GM21447 (cell line): ENCODE measurements around the gene RNU1-1.
"Not testable (repeated sequence)": the region's sequence is repeated elsewhere in the genome, so short reads cannot be mapped to it uniquely, and the experiment has no call there.

Experiments
- ATAC-seq: cut with Tn5 transposase; IDR thresholded peaks from one replicate; pipeline ENCODE4 v1.9.1; 2021; ENCODE audit not compliant: unreplicated experiment

Gene RNU1-1

DNA sequence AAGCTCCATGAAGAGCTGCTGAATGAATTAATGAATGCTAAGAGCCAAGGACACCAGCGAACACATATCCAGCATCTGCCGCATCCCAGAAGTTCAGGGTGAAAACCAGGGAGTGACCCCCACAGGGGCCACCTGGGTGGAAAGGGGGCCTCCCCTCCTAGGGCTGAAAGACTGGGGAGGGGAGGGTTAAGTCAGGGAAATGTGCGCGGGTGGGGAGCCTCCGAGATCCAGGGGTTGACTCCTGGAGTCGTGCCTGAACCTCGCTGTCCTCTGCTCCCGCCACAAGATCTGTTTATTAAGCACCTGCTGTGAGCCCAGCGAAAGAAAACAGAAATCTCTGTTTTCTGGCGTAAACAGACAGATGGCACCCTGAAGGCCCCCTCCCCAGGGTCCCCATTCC is 16.0 kb downstream of the RNU1-1 start:
- not testable (repeated sequence) for ATAC-seq

DNA sequence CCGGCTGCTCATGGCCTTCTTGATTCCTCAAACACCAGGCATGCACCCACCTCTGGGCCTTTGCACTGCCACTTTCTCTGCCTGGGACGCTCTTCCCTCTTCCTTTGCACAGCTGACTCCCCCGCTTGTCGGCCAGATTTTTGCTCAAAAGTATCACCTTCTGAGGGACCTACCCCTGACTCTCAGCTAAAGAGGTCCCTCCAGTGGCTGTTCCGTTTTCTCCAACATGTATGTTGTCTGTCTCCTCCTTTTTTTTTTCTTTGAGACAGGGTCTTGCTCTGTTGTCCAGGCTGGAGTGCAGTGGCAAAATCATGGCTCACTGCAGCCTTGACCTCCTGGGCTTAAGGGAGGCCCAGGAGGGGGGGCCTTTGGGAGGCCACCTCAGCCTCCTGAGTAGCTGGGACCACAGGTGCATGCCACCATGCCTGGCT is 16.6 kb downstream of the RNU1-1 start:
- ATAC-seq = not testable (repeated sequence)

DNA sequence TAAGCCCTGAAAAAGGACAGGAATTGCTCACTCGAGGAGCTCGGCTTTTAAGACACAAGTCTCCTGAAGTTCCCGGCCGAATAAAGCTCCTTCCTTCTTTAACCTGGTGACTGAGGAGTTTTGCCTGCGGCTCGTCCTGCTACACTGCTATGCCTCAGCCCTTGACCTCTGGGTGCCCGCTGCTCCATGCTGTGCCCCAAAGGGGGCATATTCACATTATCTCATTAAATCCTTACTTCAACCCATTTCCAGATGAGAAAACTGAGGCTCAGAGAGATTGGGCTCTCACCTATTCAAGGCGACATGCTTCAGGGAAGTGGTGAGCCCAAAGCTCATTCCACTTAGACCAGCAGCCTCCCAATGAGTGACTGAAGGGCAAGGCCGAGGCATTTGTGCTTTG is 20.4 kb downstream of the RNU1-1 start:
- not testable (repeated sequence) for ATAC-seq

DNA sequence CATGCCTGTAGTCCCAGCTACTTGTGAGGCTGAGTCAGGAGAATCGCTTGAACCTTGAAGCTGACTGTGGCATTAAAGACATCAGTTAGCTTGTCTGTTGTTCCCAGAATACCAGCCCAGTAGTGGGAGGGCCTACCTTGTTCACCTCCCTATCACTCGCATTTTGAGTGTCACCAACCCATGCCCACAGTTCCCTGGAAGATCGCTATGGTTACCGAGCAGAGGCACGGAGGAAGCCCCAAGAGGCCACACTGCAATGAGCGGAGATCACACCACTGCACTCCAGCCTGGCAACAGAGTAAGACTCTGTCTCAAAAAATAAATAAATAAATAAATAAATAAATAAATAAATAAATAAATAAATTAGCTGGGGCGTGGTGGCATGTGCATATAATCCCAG is 21.1 kb downstream of the RNU1-1 start:
- ATAC-seq = not testable (repeated sequence)

DNA sequence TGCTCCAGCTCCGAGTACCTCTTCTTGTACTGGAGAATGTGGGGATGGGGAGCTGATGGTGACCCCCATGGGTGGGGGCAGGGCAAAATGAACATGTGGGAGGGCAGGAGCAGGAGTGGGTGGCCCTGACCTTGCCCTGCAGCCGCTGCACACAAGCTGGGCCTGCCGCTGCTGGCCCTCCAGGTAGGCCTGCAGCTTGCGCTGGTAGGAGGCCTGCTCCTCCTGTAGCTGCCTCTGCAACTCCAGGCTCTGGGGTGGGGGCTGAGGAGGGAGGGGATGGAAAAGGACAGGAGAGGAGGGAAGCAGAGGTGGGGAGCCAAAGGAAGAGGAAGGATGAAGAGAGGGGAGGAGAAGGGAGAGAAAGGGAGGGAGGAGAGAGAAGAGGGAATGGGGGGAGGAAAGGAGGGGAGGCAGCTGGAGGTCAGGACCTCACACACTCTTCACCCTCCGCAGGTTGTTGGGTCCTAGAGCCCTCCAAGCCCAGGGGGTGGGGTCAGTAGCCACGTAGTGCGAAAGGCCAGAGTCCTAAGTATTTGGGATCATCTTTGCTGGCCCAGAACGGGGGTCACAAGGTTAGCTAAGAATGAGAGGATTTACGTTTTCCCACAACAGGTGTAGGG is 22.9 kb downstream of the RNU1-1 start:
- ATAC-seq = no peak

DNA sequence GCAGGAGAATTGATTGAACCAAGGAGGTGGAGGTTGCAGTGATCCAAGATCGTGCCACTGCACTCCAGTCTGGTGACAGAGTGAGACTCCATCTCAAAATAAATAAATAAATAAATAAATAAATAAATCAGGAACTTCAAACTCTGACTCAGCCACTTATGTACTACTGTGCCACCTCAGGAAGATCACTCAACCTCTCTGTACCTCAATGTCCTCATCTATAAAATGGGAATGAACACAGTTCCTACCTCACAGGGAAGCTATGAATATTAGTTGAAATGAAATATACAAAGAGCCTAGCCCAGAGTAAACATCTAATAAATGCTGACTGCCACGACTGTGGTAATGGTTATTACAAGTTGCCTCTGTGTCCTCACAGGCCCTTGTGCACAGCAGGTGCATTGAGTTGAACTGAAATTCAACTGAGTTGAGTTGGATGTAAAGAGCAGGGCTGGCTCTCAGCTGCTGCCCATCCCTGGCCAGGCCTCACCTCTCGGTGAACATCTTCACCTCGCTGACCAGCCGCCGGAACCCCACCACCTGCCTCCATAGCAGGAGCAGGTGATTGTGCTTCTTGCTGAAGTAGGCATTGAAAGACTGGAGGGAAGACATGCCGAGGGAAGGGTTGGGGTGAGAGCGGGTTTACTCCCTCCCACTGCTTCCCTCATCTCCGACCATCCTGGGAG is 24.7 kb downstream of the RNU1-1 start:
- ATAC-seq = not testable (repeated sequence)

DNA sequence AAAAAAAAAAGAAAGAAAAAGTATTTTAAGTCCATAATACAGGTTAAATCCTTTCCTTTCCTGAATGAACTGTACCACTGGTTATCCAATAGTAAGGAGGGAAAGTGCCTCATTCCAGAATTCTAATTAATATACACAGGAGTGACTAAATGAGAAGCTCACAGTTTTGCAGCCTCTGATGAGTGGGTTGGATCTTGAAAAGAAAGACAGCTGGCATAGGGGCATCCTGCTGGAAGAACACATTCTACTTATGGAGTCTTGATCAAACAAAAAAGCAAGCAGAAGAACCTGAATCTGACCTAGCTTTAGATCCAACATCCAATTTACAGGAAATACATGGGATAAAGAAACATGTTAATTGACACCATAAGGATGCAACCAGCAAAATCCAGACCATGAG is 27.1 kb downstream of the RNU1-1 start:
- ATAC-seq = not testable (repeated sequence)

DNA sequence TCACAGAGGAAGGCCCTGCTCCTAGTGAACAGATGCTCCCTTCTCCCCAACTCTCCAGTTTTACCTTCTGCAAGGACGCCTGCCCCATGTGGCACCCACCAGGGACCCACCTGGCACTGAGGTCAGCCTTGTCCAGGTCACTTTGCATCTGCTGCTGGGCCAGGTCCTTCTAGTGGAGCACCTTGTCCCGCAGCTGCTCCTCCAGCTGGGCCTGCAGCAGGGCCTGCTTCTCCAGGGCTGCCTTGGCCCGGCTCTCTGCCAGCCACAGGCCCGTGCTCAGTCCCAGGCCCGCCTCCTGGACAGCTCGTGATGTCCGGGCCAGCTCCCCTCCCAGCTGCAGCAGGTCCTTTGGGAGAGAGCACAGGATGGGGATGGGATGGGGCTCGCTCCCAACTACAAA is 27.8 kb downstream of the RNU1-1 start:
- not testable (repeated sequence) for ATAC-seq

DNA sequence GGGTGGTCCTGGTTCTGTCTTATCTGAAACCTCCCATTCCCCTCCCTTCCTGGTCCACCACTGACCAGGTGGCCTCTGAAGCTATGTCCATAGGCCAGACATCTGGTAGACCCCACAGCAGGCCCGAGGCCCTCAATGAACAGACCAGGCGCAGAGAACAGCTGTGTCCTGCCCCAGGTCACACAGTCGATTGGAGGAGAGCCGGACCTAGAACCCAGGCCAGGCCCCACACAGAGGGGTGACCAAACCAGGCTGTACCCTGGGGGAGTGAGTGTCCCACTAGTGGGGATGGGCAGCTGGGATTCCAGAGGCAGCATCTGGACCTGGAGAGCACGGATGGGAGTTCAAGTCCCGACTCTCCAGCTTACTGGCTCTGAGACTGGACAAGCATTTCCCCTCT is 29.2 kb downstream of the RNU1-1 start:
- ATAC-seq = no peak

DNA sequence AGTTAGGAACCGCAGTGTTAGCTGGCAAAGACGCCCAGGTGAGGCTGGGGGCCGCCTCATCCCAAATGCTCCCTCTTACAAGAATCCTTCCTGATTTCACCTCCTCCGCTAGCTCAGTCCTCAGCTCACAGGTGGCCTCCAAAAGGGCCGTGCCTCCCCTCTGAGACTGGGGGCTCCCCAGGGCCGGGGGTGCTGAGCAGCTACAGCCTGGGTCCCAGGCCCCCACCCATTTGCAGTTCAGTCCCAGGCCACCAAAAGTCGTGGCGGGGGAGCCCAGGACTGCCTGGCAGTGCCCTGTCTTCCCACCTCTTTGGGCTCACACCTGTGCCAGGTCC is 29.6 kb downstream of the RNU1-1 start:
- ATAC-seq = no peak

DNA sequence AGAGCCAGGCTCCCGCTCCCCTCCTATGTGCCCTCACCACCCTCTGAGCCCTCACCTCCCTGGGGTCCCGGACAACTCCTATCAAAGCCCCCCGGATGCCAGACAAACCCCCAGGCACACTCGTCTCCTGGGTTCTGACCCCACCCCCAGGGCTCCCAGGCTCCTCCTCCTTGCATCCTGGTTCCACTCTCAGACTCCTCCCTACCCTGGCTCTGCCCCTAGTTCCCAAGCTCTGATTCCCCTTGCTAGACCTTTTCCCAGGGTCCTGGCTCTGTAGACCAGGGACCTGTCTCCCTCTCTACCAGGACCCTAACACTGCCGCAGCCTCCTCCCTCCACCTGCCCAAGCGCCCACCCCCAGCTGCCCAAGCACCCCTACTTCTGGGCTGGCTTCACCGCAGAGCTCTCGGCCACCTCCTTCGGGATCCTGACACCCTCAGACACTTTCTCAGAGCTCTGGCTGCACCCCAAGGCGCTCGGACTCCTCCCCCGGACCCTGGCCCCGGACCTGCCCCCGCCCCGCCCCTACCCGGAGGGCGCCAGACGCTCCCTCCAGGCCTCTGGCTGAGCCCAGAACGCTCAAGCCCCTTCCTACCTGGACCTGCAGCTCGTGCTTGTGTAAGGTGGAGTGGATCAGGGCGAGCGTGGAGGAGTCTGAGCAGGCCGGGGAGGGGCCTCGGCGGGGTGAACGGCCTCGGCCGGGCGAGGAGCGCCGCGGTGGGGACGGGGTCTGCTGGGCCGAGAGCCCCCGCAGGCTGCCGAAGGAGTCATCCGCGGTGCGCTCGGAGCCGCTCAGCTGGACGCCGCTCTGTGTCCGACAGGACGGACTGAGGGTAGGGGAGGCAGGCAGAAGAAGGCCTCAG is 30.2 kb downstream of the RNU1-1 start:
- not testable (repeated sequence) for ATAC-seq

DNA sequence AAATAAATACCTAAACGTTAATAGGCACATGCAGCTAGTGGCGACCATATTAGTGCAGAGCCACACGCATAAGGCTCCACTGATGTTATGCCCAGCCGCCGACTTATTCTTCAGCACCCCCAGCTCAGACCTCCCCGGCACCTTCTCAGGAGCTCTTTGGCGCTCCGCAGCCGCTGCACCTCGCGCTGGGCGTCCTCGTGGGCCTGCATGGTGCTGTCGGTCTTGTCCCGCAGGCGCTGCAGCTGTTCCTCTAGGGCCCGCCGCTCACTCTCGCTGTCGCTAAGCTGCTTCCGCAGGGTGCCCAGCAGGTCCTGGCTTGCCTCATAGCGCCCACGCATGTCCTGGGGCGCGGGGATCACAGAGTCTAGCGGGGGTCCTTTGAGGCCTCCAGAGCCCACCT is 30.9 kb downstream of the RNU1-1 start:
- not testable (repeated sequence) for ATAC-seq

DNA sequence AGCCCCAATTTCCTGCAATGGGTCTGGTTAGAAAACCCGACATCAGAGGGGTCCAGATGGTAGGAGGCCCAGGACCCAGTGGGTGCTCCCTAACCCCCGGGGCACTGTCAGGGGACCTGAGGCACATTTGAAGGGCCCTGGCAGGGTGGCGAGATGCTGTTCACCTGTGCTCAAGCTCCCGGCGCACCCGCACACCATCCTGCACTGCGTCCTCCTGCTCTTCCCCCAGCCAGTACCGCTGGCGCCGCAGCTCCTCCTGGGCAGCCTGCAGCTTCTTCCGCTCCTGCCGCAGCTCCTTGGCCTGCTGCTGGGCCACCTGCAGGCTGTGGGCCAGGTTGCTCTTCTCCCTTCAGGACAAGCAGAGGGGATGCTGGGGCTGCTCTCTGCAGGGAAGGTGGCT is 36.0 kb downstream of the RNU1-1 start:
- no peak for ATAC-seq

DNA sequence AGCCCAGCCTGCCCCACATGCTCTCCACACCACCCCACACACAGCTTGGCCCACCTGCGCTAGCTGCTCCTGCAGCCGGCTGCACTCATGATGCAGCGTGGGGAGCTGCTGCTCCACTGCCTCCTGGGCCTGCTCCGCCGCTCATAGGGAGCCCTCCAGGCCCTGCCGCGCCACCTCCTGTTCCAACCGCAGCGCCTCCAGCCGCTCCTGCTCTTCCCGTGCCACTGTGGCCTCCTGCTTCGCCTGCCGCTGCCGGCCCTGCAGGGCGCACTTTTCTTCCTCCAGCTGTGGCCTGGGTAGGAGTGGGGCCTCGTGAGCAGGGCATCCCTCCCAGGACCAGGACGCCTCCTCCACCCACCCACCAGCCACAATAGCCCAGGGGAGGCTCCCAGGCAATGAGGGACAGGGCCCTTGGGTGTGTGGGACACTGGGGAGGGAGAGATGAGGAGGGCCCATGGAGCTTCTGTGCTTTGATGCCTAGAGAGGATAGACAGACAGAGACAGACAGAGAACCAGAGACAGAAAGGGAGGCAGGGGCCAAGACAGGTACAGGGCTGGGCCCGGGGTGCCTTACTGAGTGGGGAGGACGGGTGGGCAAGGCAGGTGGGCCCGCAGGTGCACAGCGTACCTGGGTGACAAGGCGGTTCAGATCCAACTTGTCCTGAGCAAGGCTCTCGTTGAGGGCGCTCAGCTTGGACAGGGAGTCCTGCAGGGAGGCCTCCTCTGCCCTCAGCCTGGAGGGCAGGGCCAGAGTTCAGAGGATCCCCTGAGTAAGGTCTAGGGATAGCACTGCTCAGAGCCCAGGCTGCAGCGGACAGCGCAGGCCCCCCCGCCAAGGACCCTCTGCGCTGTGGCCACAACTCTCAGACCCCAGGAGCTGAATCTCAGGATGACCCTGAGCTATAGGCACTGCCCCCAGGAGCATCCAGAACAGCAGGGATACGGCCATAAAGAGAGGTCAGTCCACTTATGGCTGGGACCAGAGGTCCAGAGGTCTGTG is 38.0 kb downstream of the RNU1-1 start:
- ATAC-seq = not testable (repeated sequence)

DNA sequence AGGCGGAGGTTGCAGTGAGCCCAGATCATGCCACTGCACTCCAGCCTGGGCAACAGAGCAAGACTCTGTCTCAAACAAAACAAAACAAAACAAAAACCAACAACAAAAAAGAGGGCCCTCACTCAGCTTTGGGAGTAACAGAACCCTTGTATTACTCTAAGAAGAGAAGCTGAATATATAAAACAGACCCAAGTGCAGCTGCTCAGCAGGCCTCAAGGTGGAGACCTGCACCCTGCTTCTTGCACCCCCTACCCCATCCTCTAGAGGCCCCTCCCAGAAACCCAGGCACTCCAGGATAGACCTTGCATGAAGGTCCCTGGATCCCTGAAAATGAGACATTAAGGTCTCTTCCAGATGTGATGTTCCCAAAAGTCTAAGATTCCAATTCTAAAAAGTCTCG is 39.2 kb downstream of the RNU1-1 start:
- not testable (repeated sequence) for ATAC-seq

DNA sequence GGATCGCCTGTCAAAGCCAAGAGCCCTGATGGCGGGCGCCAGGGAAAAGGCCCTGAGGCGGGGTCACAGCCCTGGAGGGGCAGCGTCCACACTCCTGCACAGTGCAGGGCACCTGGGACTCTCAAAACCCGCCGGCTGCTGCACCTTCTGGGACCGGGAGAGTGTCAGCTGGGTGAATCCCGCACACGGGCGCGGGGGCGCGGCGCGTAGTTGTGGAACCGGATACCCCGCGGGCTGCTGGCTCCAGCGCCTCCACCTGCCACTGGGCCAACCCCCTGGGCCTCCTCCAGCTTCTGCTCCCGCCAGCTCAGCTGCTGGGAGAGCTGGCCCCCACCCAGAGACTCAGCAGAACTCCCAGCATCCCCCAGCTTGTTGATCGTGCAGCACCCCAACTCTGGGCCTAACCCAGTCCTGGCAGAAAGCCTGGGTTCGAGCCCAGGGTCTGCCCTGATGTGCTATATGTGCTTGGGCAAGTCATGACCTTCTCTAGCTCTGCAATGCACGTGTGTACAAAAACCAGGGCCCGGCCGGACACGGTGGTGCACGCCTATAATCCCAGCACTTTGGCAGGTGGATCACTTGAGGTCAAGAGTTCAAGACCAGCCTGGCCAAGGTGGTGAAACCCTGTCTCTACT is 39.8 kb downstream of the RNU1-1 start:
- no peak for ATAC-seq

DNA sequence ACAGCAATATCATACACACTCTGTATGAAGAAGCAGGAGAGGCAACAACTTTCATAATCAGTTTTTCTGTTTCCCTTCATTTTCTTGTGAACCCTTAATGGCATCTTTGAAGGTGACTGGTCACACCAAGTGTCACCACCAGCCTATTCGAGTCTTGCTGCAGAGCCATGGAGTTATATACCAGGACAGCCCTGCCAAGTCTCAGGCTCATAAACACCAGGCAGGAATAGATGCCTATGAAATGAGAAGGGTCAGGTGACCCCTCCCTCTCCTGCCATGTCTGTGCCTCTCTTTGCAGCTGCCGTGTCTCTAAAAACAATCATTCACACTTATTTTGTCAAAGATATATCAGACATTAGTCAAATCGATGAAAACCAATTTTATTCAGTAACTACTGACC is 45.5 kb downstream of the RNU1-1 start:
- no peak for ATAC-seq

DNA sequence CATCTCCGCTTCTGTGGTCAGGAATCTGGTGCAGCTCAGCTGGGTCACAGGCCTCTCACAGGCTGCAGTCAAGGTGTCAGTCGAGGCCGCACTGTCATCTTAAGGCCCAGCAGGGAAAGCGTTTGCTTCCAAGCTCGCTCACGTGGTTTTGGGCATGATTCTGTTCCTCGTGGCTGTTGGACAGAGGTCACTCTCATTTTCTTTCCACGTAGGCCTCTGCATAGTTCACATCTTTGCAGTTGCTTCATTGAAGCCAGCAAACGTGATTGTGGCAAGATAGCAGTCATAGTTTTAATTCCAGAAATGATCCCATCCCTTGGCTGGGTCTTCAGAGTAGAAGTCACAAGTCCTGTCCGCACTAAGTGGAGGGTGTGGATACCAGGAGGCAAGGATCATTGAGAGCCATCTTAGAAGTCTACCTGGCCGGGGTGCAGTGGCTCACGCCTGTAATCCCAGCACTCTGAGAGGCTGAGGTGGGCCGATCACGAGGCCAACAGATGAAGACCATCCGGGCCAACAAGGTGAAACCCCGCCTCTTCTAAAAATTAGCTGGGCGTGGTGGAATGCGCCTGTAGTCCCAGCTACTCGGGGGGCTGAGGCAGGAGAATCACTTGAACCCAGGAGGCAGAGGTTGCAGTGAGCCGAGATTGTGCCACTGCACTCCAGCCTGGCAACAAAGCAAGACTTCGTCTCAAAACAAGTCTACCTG is 49.0 kb downstream of the RNU1-1 start:
- no peak for ATAC-seq
